Kidney capillary endothelial cell (primary cell): Measurements from ENCODE around the gene SHTN1.

Experiments used
- DNase-seq: peaks from one replicate; pipeline ENCODE4 v3.0.0-alpha.2; 2018; ENCODE audit warnings: low spot score

The SHTN1 gene

GRCh38 chr10:116984202-116984990 is 20.6 kb downstream of the SHTN1 start:
- DNase-seq, result no peak

DNA sequence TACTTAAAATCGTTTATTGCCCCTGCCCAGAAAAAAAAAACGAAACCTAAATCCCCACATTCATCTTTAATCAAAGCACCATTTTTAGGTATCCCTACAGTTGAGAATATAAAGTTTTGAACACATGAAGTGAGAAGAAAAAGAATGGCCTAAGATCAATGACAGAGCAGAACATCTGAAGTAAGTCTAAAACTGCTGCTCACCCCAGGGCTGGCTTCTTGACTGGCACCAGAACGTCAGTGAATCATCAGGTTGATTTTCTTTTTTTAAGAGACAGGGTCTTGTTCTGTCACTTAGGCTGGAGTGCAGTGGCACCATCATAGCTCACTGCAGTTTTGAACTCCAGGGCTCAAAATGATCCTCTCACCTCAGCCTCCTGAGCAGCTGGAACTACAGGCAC is 24.9 kb downstream of the SHTN1 start:
- no peak for DNase-seq

DNA sequence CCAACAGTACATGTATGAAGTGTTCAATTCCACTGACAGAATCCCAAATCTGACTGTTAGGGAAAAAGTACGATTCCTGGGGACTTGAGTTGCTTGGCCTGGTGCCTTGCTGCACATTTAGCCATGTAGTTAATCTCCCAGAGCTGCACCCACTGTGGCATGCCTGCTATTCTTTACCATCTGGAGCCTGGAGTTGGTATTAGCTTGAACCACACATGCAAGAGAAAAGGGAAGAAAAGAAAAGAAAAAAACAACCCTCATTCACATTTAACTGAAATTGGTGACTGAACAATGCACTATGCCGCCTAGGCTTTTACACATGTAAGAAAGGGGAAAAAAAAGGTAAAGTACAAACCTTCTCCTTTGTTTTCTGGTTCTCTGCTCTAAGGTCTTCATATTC is 26.1 kb downstream of the SHTN1 start:
- DNase-seq, result no peak

DNA sequence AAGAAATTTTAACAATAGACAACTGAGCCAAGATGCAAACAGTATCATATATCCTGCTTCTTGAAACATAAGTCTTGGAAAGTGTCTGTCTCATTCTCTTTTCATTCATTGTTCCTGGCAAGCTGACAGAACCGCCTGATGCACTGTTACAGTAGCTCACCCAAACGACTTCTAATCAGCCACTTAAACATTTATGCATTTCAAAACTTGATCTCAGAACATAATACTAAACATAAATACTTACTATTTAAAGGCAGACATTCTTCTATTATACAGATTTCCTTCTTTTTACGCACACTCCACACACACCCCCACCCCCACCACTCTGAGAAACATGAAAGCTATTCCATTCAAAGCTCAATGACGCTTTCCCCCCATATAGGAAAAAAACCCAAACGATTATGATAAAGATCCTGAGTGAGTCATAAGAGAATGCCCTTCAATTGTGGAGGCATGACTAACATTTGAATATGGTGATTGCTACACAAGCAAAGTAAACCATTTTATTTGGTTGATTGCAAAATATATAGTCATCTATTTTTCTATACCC is 30.5 kb downstream of the SHTN1 start:
- peak; percentile 92 for DNase-seq

DNA sequence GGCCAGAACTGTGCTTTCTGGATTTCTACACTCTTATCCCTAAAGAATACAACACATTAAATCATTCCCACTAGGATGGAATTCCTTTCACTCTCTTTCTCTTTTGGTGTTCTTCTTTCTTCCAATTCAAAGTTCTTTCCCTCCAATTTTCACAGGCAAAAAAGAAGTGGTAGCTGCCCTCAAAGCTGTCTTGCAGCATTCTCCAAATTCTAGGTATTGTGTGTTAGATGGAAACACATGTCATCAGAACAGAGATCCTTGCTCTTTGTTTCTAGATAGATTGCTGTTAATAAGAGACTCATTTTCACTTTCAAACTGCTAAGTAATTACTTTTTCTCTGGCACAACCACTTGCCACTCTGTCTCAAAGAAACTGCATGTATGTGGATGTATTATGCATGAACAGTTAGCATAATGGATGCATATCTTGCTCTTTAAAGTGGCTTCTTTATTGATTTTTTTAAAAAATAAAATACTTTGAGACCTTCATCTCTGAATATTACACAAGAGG is 31.0 kb downstream of the SHTN1 start:
- no peak for DNase-seq

DNA sequence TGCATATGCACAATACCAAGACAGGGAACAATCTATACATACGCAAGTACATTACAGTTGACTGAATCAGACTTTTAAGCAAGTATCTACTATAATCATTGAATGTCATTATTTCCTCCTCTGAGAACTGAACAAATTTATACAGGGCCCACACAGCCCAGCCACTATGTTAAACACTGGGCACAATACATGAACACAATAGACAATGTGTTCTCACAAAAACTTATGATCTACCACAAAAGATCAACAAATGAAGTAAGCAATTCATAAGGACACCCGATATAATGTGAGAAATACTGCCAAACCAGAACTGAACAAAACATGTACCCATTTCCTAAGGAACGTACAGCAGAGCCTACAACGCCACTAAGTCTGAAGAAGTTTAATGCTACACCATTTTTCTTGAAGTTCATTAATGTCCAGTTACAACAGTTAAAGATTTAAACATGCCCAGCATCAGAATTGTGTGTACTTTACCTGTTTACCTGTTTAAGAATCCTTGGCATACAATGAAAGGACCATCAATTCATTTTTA is 31.5 kb downstream of the SHTN1 start:
- DNase-seq, result no peak

DNA sequence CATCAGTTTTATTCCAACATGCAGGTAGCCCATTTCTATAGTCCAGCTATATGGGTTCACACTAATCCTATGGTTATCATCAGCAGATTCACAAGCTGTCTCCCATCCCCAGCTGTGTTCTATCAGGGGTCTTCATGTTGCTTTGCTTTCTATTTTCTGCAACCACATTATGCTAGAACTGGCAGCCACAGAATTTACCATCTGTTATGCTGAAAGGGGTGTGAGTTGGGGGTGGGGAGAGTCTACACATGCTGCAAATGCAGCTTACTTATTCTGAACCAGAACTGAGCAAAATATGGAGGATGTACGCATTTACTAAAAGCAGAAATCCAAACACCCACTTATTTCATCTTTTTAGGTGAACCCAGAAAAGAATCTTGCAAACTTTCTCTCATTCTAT is 32.9 kb downstream of the SHTN1 start:
- no peak for DNase-seq

DNA sequence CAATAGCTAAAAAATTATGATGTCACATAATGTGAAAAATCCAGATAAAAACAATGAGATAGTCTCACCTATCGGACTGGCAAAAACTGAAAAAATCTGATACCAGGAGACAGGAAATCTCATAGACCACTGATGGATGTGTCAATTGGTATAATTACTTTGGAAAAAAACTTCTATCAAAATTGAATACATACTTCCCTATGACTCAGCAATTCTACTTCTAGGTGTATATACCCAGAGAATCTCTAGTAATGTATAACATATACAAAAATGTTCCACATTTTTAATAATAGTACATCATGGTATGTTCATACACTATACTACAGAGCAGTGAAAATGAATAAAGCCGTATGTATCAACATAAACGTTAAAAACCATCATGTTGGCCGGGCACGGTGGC is 34.9 kb downstream of the SHTN1 start:
- no peak for DNase-seq

GRCh38 chr10:116968331-116968730 is 36.7 kb downstream of the SHTN1 start:
- DNase-seq, result no peak

- no peak for DNase-seq
Observed at GRCh38 chr10:116961406-116962251, 43.4 kb downstream of the SHTN1 start.

DNA sequence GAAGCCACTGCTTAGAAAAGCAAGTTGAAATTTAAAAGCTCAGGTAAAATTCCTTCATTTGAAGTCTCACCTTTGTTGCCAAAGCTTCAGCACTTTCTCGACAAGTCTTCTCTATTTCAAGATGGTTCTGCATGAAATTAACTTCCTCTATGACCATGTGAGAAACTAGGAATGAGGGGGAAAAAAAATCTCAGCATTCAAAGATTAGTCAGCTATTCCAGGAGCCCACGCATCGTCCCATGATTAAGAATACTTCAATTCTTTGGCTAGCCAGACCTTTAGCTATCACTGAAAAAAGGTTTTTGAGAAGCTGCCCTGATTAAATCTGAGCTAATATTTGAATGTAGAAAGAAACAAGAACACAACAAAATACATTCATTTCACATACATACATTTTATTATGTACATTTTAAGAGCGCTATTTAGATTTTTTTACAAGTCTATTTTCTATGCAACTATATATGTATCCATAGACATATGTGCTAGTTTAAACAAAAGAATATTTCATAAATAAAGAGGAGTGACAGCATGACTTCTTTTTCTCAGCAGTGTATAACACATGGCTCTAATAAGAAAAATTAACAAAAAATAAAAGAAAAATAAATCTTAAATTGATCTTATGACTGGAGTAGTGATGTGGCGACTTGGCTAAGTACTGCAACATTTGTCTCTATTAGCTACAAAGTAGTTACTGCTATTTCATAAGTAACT is 44.8 kb downstream of the SHTN1 start:
- no peak for DNase-seq

GRCh38 chr10:116952729-116953128 is 52.3 kb downstream of the SHTN1 start:
- DNase-seq, result no peak

- DNase-seq, result no peak
Observed at GRCh38 chr10:116948530-116948870, 56.5 kb downstream of the SHTN1 start.

- peak; percentile 81 for DNase-seq
Observed at GRCh38 chr10:116947841-116948529, 57.0 kb downstream of the SHTN1 start.

DNA sequence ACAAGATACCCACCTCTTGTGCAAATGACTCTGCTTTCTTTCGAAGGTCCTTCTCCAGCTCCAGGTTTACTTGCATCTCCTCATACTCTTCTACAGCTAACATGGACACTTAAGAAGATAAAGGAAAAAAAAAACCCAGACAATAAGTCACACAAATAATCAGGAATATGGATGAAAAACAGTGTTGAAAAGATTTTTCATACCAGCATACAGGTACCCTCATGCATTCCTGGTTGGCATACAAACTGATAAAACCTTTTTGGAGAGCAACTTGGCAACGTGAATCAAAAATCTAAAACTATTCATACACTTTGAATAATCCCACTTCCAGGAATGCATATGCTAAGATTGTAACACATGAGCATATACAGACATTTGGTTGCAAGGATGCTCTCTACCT is 60.1 kb downstream of the SHTN1 start:
- no peak for DNase-seq

DNA sequence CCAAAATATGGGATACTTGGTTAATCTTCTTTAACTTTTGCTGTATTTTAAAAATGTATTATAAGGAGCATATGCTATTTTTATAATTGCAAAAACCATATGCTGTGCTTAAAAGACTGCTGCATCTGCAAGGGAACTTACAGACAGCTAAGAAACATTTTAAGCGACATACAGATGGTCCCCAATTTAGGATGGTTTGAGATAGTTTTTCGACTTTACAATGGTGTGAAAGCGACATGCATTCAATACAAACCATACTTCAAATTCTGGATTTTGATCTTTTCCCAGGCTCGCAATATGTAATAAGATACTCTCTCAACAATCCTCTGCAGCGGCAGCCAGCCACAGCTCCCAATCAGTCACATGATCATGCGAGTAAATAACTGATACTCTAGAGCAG is 73.2 kb downstream of the SHTN1 start:
- no peak for DNase-seq

DNA sequence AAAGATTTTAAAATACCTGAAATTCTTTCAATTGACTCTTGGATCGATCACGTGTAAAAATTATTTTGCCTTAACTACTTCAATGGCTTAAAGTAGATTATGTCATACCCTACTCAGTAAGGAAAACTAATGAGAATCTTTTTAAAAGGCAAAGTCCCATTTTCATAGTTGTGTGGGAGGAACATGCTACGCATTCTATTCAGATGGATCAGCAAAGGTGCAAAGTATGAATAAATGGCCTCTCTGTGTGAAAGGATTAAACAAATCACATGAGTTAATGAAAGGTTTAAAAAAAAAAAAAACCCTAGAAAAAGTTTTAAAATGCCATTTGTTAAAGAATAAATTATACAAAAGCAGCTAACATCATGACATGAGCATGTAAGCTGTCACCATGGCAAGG is 78.6 kb downstream of the SHTN1 start:
- DNase-seq, result no peak

DNA sequence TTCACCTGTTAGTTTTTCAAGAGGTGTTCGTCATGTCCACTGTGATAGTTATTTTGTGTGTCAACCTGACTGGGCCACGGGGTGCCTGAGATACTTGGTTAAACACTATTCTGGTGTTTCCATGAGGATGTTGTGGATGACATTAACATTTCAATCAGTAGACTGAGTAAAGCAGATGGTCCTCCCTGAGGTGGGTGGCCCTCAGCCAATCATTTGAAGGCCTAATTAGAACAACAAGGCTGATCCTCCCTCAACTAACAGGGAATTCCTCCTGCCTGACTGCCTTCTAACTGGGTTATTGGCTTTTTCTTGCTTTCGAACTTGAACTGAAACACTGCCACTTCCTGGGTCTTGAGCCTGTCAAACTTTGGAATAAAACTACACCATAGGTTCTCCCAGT is 79.9 kb downstream of the SHTN1 start:
- no peak for DNase-seq

- no peak for DNase-seq
Observed at GRCh38 chr10:116919706-116920105, 85.3 kb downstream of the SHTN1 start.

- DNase-seq, result no peak
Observed at GRCh38 chr10:116919164-116919563, 85.8 kb downstream of the SHTN1 start.

GRCh38 chr10:116918583-116918982 is 86.4 kb downstream of the SHTN1 start:
- no peak for DNase-seq

DNA sequence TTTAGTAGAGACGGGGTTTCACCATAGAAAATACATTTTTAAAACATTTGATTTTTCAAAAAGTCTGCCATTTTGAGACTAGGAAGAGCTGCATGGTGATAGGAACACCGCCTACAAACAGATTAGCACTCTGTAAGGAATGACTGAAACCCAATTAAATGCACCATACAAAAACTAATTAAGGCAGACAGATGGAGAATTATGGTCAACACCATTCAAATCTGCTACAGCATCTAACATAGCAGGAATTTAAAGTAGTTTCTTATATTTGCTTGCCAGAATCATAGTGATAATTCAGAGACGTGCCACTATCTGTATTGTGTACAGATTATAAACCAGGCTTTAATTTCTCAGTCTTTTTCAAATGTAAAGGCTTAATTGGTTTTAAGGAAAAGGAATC is 87.5 kb downstream of the SHTN1 start:
- no peak for DNase-seq
